ENCODE data around the gene GRK6. TPM values are rescaled to one million over a fixed set of nuclear protein-coding genes. Genes with fewer than 3 reads are reported as not detected.

The GRK6 gene
- total and polyA plus RNA-seq, 9 of the 15 experiments (the other 6 are each of a cell fraction or from before 2014, with no cell fraction given): 0.63 to 122 (median 44.5) TPM

- TF ChIP-seq RBM25 (IDR thresholded peaks at IDR 0.05; ENCODE audit: low read depth, low read length, severe bottlenecking) (peak; percentile 92), ATF3 (IDR thresholded peaks at IDR 0.05) (no peak), ATF3 (CRISPR knock-in tag; conservative IDR thresholded peaks at IDR 0.05) (0 out of 2 replicates have a peak, but pooled peaks have one; percentile 38), NKRF (IDR thresholded peaks at IDR 0.05; ENCODE audit: borderline replicate concordance) (peak; percentile 30; the same call in 1 of the 2 replicates), ZNF592 (IDR thresholded peaks at IDR 0.05) (peak; percentile 58; the same call in 1 of the 2 replicates), NRF1 (conservative IDR thresholded peaks at IDR 0.05 in 1 of 2, IDR thresholded peaks at IDR 0.05 in 1 of 2) (peak; percentile 34 to 53; a peak in 3 of 4 replicates), CHD2 (IDR thresholded peaks at IDR 0.05; ENCODE audit: low read depth, low read length) (no peak), RAD21 (CRISPR knock-in tag; conservative IDR thresholded peaks at IDR 0.05 in 1 of 2, IDR thresholded peaks at IDR 0.05 in 1 of 2) (peak; percentile 84 to 93), HDAC1 (IDR thresholded peaks at IDR 0.05) (peak in 1 of 2 experiments; percentile 52; a peak in 2 of 4 replicates), SOX6 (IDR thresholded peaks at IDR 0.05) (0 out of 2 replicates have a peak, but pooled peaks have one; percentile 39), MAZ (CRISPR knock-in tag; conservative IDR thresholded peaks at IDR 0.05 in 1 of 2, IDR thresholded peaks at IDR 0.05 in 1 of 2) (peak in 1 of 2 experiments; percentile 65; a peak in 2 of 4 replicates), ZMIZ1 (IDR thresholded peaks at IDR 0.05; ENCODE audit: low read depth in 2 of 2, low read length in 2 of 2) (peak in 1 of 2 experiments; percentile 41; a peak in 1 of 4 replicates), GABPB1 (CRISPR knock-in tag; IDR thresholded peaks at IDR 0.05) (0 out of 2 replicates have a peak, but pooled peaks have one; percentile 41), CREM (IDR thresholded peaks at IDR 0.05; ENCODE audit: low read depth) (0 out of 2 replicates have a peak, but pooled peaks have one; percentile 5)
Observed at GRCh38 chr5:177390363-177391300, 35.8 kb upstream of the GRK6 start (continued).

Data from K562 (cell line).